HEK293 (cell line): Measurements from ENCODE around the gene AEBP1.

Experiments used
- CTCF ChIA-PET: fragments of 350-600 bp; formaldehyde crosslinking; extraction: SDS; loops from one replicate; lab custom pipeline; 2021; ENCODE audit warnings: antibody characterized with exemption; lab: Yijun Ruan, JAX
- POLR2A ChIA-PET: fragments of 300-600 bp; formaldehyde crosslinking; extraction: SDS; loops from one replicate; lab custom pipeline; 2020; ENCODE audit warnings: antibody characterized with exemption, inconsistent platforms; lab: Yijun Ruan, JAX
- H3K27ac ChIP-seq: fragments of 200-500 bp; sonication (Bioruptor generic); 2 replicates; pipeline ENCODE4 v1.5.1; 2014; ENCODE audit warnings: low read depth, low read length, control low read depth, inconsistent platforms; ENCODE audit errors: extremely low read depth
- H3K36me3 ChIP-seq, 2 experiments: fragments of 200-500 bp in 1 of 2; sonication (Bioruptor generic) in 1 of 2; 1 replicate in 1 of 2; 2 replicates in 1 of 2; pipeline ENCODE4 v1.5.1; 2014 to 2017; ENCODE audit warnings: inconsistent platforms in 2 of 2, low read length in 2 of 2; ENCODE audit not compliant: control insufficient read depth in 2 of 2, insufficient read depth in 1 of 2
- H3K4me1 ChIP-seq: fragments of 200-500 bp; sonication (Bioruptor generic); 2 replicates; pipeline ENCODE4 v1.5.1; 2014; ENCODE audit warnings: mild to moderate bottlenecking, low read length, inconsistent platforms; ENCODE audit not compliant: control insufficient read depth, insufficient read depth
- H3K4me3 ChIP-seq: 2 replicates; pipeline ENCODE4 v1.5.1; 2011; ENCODE audit warnings: low read depth, mild to moderate bottlenecking, control low read depth, low read length, moderate library complexity
- H3K9me3 ChIP-seq: fragments of 200-500 bp; sonication (Bioruptor generic); 2 replicates; pipeline ENCODE4 v1.5.1; 2014; ENCODE audit warnings: low read depth, low read length, inconsistent platforms; ENCODE audit not compliant: control insufficient read depth, insufficient read depth
- FEZF1 ChIP-seq: fragments of 450-650 bp; formaldehyde crosslinking; IDR thresholded peaks from 2 replicates; pipeline ENCODE4 v1.5.1; 2016; ENCODE audit warnings: missing biosample characterization, missing genetic modification characterization
- OSR2 ChIP-seq: fragments of 450-650 bp; formaldehyde crosslinking; IDR thresholded peaks from 2 replicates; pipeline ENCODE4 v1.5.1; 2016; ENCODE audit warnings: missing biosample characterization, missing genetic modification characterization
- PBX3 ChIP-seq: sonication (generic); formaldehyde crosslinking; IDR thresholded peaks from 2 replicates; pipeline ENCODE4 v1.8.1; 2022; ENCODE audit warnings: mild to moderate bottlenecking, moderate library complexity, missing genetic modification reagents
- REPIN1 ChIP-seq: fragments of 450-650 bp; formaldehyde crosslinking; IDR thresholded peaks from 2 replicates; pipeline ENCODE4 v1.5.1; 2017; ENCODE audit warnings: missing biosample characterization, missing genetic modification characterization, low read depth
- TCF7L2 ChIP-seq: IDR thresholded peaks from 2 replicates; pipeline ENCODE4 v1.6.1; 2011; ENCODE audit warnings: low read depth, mild to moderate bottlenecking, inconsistent platforms, low read length, moderate library complexity, borderline replicate concordance
- ZBTB20 ChIP-seq: fragments of 450-650 bp; formaldehyde crosslinking; IDR thresholded peaks from 2 replicates; pipeline ENCODE4 v1.5.1; 2016; ENCODE audit warnings: missing biosample characterization, missing genetic modification characterization
- ZBTB44 ChIP-seq: fragments of 450-650 bp; IDR thresholded peaks from 2 replicates; pipeline ENCODE4 v1.5.1; 2018; ENCODE audit warnings: missing biosample characterization, mild to moderate bottlenecking, missing genetic modification characterization
- ZBTB7A ChIP-seq: fragments of 450-650 bp; formaldehyde crosslinking; IDR thresholded peaks from 2 replicates; pipeline ENCODE4 v1.5.1; 2016; ENCODE audit warnings: low read depth, missing biosample characterization, missing genetic modification characterization
- ZNF10 ChIP-seq: fragments of 450-650 bp; formaldehyde crosslinking; IDR thresholded peaks from 2 replicates; pipeline ENCODE4 v1.5.1; 2017; ENCODE audit warnings: missing biosample characterization, missing genetic modification characterization
- ZNF184 ChIP-seq: fragments of 450-650 bp; IDR thresholded peaks from 2 replicates; pipeline ENCODE4 v1.5.1; 2018; ENCODE audit warnings: missing biosample characterization, mild to moderate bottlenecking, missing genetic modification characterization
- ZNF521 ChIP-seq: fragments of 450-650 bp; formaldehyde crosslinking; IDR thresholded peaks from 2 replicates; pipeline ENCODE4 v1.5.1; 2017; ENCODE audit warnings: missing biosample characterization, mild to moderate bottlenecking, missing genetic modification characterization
- ZNF596 ChIP-seq: fragments of 450-650 bp; IDR thresholded peaks from 2 replicates; pipeline ENCODE4 v1.5.0; 2018; ENCODE audit warnings: missing biosample characterization, mild to moderate bottlenecking, missing genetic modification characterization, moderate library complexity
- ZNF623 ChIP-seq: fragments of 450-650 bp; formaldehyde crosslinking; IDR thresholded peaks from 2 replicates; pipeline ENCODE4 v1.5.1; 2016; ENCODE audit warnings: missing biosample characterization, missing genetic modification characterization
- ZNF626 ChIP-seq: fragments of 450-650 bp; sonication (Bioruptor Pico); formaldehyde crosslinking; IDR thresholded peaks from 2 replicates; pipeline ENCODE4 v1.5.1; 2018; ENCODE audit warnings: missing biosample characterization, missing genetic modification characterization, inconsistent platforms
- ZNF791 ChIP-seq: fragments of 450-650 bp; formaldehyde crosslinking; IDR thresholded peaks from 2 replicates; pipeline ENCODE4 v1.5.1; 2016; ENCODE audit warnings: missing biosample characterization, missing genetic modification characterization
- ZXDB ChIP-seq: fragments of 450-650 bp; formaldehyde crosslinking; IDR thresholded peaks from 2 replicates; pipeline ENCODE4 v1.5.1; 2016; ENCODE audit warnings: missing biosample characterization, missing genetic modification characterization
- TF ChIP-seq, protein P1 (sequence below): fragments of 450-650 bp; formaldehyde crosslinking; conservative IDR thresholded peaks from 2 replicates; pipeline ENCODE4 v1.5.1; 2016; ENCODE audit warnings: low read depth, missing biosample characterization, missing genetic modification characterization
- TF ChIP-seq, protein P2 (sequence below): fragments of 450-650 bp; formaldehyde crosslinking; IDR thresholded peaks from 2 replicates; pipeline ENCODE4 v1.5.1; 2016; ENCODE audit warnings: missing biosample characterization, missing genetic modification characterization
- TF ChIP-seq, protein P3 (sequence below): fragments of 450-650 bp; formaldehyde crosslinking; IDR thresholded peaks from 2 replicates; pipeline ENCODE4 v1.5.1; 2017; ENCODE audit warnings: missing biosample characterization, missing genetic modification characterization
- TF ChIP-seq, protein P4 (sequence below): fragments of 450-650 bp; formaldehyde crosslinking; IDR thresholded peaks from 2 replicates; pipeline ENCODE4 v1.5.1; 2017; ENCODE audit warnings: missing biosample characterization, mild to moderate bottlenecking, missing genetic modification characterization, moderate library complexity

The AEBP1 gene

DNA sequence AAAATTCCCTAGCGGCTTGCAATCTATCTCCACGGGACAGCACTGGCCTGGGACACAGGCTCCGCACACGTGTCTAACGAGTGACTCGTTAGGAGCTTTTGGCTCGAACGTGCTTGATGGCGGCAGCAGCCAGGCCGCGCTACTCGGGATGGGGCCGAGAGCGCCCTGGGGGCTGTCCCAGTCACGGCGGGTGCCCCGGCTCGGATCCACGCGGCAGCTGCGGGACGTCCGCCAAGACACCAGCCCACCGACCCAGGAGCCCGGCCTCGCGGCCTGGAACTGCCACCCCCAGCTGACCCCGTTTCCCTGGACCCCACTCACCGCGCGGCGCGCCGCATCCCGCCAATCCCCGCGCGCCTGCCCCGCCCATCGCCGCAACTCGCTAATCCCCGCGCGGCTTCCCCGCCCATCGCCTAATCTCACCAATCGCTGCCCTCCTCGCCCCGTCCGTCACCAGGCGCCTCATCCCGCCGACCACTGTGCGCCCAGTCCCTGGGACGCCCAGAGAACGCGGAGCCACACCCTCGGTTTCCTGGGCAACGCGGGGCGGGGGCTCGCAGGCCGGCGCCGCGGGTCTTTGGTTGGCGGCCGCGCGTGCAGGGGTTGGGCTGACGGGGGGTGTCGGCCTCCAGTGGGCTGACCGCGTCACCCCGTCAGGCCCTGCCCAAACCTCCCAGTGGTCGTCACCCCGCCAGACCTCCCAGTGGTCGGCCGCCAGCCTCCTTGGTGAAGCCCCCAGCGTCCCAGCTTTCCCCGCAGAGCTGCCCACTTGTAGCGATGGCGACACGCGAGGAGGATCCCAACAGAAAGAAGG, 19.3 kb downstream of the AEBP1 start, which contains the start of gene POLD2:
TSS of gene POLD2 (minus strand) at position 359 of the 814 bp plus-strand sequence. CDS start 1,495 bp downstream, outside the sequence.
- Histone ChIP-seq H3K9me3 (no peaks in the 10 kb centered on the region), H3K27ac (peak within 1 kb of the TSS; percentile 83), H3K36me3 (peaks cover 12 to 33% of the 10 kb centered on the region in 2 experiments), H3K4me3 (peak within 1 kb of the TSS; percentile 87), H3K4me1 (no peaks in the 10 kb centered on the region)
- POLR2A ChIA-PET, result interaction anchor here (1.2 to 1.8 kb wide), 6 partner anchors 10 to 77 kb away, joined by 3 to 7 read pairs (median 4); partner anchors contain the start of gene YKT6
- CTCF ChIA-PET, result interaction anchor here (0.7 to 1.3 kb wide), 2 partner anchors 12 to 129 kb away, joined by 3 to 4 read pairs; no protein-coding TSS in a partner anchor
- TF ChIP-seq, protein P1, sequence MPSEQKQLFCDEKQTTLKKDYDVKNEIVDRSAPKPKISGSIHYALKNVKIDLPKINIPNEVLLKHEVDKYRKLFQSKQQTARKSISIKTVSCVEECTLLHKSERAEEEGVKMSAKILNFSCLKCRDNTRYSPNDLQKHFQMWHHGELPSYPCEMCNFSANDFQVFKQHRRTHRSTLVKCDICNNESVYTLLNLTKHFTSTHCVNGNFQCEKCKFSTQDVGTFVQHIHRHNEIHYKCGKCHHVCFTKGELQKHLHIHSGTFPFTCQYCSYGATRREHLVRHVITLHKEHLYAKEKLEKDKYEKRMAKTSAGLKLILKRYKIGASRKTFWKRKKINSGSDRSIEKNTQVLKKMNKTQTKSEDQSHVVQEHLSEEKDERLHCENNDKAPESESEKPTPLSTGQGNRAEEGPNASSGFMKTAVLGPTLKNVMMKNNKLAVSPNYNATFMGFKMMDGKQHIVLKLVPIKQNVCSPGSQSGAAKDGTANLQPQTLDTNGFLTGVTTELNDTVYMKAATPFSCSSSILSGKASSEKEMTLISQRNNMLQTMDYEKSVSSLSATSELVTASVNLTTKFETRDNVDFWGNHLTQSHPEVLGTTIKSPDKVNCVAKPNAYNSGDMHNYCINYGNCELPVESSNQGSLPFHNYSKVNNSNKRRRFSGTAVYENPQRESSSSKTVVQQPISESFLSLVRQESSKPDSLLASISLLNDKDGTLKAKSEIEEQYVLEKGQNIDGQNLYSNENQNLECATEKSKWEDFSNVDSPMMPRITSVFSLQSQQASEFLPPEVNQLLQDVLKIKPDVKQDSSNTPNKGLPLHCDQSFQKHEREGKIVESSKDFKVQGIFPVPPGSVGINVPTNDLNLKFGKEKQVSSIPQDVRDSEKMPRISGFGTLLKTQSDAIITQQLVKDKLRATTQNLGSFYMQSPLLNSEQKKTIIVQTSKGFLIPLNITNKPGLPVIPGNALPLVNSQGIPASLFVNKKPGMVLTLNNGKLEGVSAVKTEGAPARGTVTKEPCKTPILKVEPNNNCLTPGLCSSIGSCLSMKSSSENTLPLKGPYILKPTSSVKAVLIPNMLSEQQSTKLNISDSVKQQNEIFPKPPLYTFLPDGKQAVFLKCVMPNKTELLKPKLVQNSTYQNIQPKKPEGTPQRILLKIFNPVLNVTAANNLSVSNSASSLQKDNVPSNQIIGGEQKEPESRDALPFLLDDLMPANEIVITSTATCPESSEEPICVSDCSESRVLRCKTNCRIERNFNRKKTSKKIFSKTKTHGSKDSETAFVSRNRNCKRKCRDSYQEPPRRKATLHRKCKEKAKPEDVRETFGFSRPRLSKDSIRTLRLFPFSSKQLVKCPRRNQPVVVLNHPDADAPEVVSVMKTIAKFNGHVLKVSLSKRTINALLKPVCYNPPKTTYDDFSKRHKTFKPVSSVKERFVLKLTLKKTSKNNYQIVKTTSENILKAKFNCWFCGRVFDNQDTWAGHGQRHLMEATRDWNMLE (tag by site-specific recombination), result 0 out of 2 replicates have a peak, but pooled peaks have one; percentile 33
- no peak for TF ChIP-seq ZNF623
- no peak for TF ChIP-seq ZNF10
- TF ChIP-seq, protein P2, sequence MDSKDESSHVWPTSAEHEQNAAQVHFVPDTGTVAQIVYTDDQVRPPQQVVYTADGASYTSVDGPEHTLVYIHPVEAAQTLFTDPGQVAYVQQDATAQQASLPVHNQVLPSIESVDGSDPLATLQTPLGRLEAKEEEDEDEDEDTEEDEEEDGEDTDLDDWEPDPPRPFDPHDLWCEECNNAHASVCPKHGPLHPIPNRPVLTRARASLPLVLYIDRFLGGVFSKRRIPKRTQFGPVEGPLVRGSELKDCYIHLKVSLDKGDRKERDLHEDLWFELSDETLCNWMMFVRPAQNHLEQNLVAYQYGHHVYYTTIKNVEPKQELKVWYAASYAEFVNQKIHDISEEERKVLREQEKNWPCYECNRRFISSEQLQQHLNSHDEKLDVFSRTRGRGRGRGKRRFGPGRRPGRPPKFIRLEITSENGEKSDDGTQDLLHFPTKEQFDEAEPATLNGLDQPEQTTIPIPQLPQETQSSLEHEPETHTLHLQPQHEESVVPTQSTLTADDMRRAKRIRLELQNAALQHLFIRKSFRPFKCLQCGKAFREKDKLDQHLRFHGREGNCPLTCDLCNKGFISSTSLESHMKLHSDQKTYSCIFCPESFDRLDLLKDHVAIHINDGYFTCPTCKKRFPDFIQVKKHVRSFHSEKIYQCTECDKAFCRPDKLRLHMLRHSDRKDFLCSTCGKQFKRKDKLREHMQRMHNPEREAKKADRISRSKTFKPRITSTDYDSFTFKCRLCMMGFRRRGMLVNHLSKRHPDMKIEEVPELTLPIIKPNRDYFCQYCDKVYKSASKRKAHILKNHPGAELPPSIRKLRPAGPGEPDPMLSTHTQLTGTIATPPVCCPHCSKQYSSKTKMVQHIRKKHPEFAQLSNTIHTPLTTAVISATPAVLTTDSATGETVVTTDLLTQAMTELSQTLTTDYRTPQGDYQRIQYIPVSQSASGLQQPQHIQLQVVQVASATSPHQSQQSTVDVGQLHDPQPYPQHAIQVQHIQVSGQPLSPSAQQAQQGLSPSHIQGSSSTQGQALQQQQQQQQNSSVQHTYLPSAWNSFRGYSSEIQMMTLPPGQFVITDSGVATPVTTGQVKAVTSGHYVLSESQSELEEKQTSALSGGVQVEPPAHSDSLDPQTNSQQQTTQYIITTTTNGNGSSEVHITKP (tag by site-specific recombination), result no peak
- TF ChIP-seq ZBTB20 (tag by site-specific recombination), result no peak; the same call in 1 of the 2 replicates
- TF ChIP-seq ZNF184 (tag by site-specific recombination), result no peak; the same call in 1 of the 2 replicates
- TF ChIP-seq ZXDB (tag by site-specific recombination), result peak; percentile 63
- no peak for TF ChIP-seq ZNF626 (tag by site-specific recombination)
- TF ChIP-seq OSR2, result no peak
- no peak for TF ChIP-seq ZNF791 (tag by site-specific recombination)
- TF ChIP-seq, protein P3, sequence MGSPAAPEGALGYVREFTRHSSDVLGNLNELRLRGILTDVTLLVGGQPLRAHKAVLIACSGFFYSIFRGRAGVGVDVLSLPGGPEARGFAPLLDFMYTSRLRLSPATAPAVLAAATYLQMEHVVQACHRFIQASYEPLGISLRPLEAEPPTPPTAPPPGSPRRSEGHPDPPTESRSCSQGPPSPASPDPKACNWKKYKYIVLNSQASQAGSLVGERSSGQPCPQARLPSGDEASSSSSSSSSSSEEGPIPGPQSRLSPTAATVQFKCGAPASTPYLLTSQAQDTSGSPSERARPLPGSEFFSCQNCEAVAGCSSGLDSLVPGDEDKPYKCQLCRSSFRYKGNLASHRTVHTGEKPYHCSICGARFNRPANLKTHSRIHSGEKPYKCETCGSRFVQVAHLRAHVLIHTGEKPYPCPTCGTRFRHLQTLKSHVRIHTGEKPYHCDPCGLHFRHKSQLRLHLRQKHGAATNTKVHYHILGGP (tag by site-specific recombination), result no peak
- no peak for TF ChIP-seq ZBTB44
- peak; percentile 87 for TF ChIP-seq PBX3 (CRISPR knock-in tag)
- TF ChIP-seq ZBTB7A, result peak; percentile 74
- no peak for TF ChIP-seq TCF7L2
- TF ChIP-seq, protein P4, sequence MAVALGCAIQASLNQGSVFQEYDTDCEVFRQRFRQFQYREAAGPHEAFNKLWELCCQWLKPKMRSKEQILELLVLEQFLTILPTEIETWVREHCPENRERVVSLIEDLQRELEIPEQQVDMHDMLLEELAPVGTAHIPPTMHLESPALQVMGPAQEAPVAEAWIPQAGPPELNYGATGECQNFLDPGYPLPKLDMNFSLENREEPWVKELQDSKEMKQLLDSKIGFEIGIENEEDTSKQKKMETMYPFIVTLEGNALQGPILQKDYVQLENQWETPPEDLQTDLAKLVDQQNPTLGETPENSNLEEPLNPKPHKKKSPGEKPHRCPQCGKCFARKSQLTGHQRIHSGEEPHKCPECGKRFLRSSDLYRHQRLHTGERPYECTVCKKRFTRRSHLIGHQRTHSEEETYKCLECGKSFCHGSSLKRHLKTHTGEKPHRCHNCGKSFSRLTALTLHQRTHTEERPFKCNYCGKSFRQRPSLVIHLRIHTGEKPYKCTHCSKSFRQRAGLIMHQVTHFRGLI, result peak; percentile 95
- 0 out of 2 replicates have a peak, but pooled peaks have one; percentile 37 for TF ChIP-seq REPIN1 (tag by site-specific recombination)
- TF ChIP-seq FEZF1 (tag by site-specific recombination), result peak; percentile 14; the same call in 1 of the 2 replicates
- TF ChIP-seq ZNF596 (tag by site-specific recombination), result no peak
- no peak for TF ChIP-seq ZNF521 (tag by site-specific recombination)
